GM15510 (cell line): ENCODE data around the gene KAZN.

Experiments used
- POLR2A ChIP-seq: IDR thresholded peaks from 3 replicates; pipeline ENCODE4 v1.6.1; 2011; ENCODE audit warnings: borderline replicate concordance; ENCODE audit not compliant: insufficient read length; ENCODE audit errors: extremely low read depth

Gene KAZN

GRCh38 chr1:14639291-14640050 is 41.0 kb downstream of the KAZN start:
- TF ChIP-seq POLR2A, result no peak

GRCh38 chr1:14642712-14643111 is 44.2 kb downstream of the KAZN start:
- TF ChIP-seq POLR2A, result no peak

GRCh38 chr1:14646973-14647372 is 48.5 kb downstream of the KAZN start:
- TF ChIP-seq POLR2A, result no peak

GRCh38 chr1:14647777-14648176 is 49.3 kb downstream of the KAZN start:
- TF ChIP-seq POLR2A, result no peak

GRCh38 chr1:14648391-14648790 is 49.9 kb downstream of the KAZN start:
- TF ChIP-seq POLR2A, result no peak

GRCh38 chr1:14648896-14649855 is 50.7 kb downstream of the KAZN start:
- no peak for TF ChIP-seq POLR2A

GRCh38 chr1:14649976-14650375 is 51.5 kb downstream of the KAZN start:
- TF ChIP-seq POLR2A, result no peak

- no peak for TF ChIP-seq POLR2A
These were observed 52.5 kb downstream of the KAZN start for GRCh38 chr1:14650951-14651350.

- TF ChIP-seq POLR2A, result no peak
These were observed 54.4 kb downstream of the KAZN start for GRCh38 chr1:14652840-14653239.

GRCh38 chr1:14653461-14653960 is 55.0 kb downstream of the KAZN start:
- no peak for TF ChIP-seq POLR2A

- TF ChIP-seq POLR2A, result no peak
These were observed 56.1 kb downstream of the KAZN start for GRCh38 chr1:14654554-14654953.

GRCh38 chr1:14655385-14655784 is 56.9 kb downstream of the KAZN start:
- no peak for TF ChIP-seq POLR2A

- no peak for TF ChIP-seq POLR2A
These were observed 58.0 kb downstream of the KAZN start for GRCh38 chr1:14656384-14656937.

- no peak for TF ChIP-seq POLR2A
These were observed 60.2 kb downstream of the KAZN start for GRCh38 chr1:14658642-14659041.

GRCh38 chr1:14659913-14660312 is 61.4 kb downstream of the KAZN start:
- no peak for TF ChIP-seq POLR2A
